Activated naive CD4-positive, alpha-beta T cell treated with Interleukin-2 at 50 U/mL for 16 hours (primary cell): ENCODE measurements around the gene KRTAP5-10.
"Not testable (repeated sequence)": the region's sequence is repeated elsewhere in the genome, so short reads cannot be mapped to it uniquely, and the experiment has no call there.

Experiments
- DNase-seq: peaks from one replicate; pipeline ENCODE4 v3.0.0-alpha.2; 2020

Gene KRTAP5-10

GRCh38 chr11:71565263-71565662 is at the start of gene KRTAP5-10:
Gene KRTAP5-10 (plus strand): TSS chr11:71565563. CDS start chr11:71565588, 25 bp downstream.
- no peak for DNase-seq

GRCh38 chr11:71518506-71519471 is 46.6 kb upstream of the KRTAP5-10 start:
- no peak for DNase-seq

GRCh38 chr11:71519546-71519945 is 45.8 kb upstream of the KRTAP5-10 start:
- DNase-seq, result no peak

DNA sequence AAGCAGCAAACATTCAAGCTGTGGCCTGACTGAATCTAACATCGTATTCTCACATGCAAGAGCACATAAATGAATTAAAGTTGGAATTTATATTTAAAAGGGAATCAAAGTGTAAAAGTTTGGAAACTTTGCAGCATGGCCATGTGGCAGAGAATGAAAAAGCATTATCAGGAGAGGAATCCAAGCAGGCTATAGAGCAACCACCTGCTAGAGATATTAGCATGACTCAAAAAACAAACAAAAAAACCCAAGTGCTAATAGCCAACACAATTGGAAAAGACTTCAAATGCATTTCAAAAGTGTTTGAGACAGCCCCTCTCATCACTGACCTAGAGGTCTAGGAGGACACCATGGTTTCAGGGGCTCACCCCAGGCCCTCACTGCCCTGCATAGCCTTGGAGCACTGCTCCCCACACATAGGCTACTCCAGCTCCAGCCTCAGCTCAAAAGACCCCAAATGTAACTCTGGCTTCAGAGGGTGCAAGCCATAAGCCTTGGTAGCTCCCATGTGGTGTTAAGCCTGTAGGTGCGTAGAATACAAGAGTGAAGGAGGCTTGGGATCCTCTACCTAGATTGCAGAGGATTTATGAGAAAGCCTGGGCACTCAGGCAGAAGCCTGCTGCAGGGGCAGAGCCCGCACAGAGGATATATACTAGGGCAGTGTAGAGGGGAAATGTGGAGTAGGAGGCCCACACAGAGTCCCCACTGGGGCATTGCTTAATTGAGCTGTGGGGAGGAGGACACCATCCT is 40.0 kb upstream of the KRTAP5-10 start:
- no peak for DNase-seq

DNA sequence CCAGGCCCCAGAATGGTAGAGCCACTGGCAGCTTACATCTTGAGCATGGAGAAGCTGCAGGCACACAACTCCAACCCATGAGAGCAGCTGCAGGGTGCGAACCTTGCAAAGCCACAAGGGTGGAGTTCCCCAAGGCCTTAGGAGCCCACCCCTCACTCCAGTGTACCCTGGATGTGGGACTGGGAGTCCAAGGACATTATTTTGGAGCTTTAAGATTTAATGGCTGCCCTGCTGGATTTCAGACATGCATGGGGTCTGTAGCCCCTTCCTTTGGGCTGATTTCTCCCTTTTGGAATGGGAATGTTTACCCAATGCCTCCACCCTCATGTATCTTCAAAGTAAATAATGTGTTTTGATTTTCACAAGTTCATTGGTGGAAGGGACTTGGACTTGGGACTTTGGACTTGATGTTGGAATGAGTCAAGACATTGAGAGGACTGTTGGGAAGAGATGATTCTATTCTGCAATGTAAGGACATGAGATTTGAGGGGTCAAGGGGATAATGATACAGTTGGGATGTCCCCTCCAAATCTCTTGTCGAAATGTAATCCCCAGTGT is 39.3 kb upstream of the KRTAP5-10 start:
- no peak for DNase-seq

GRCh38 chr11:71526796-71527575 is 38.4 kb upstream of the KRTAP5-10 start, which contains the start of gene KRTAP5-7:
Gene KRTAP5-7 (plus strand): TSS chr11:71527267. CDS start chr11:71527301, 34 bp downstream.
- not testable (repeated sequence) for DNase-seq

GRCh38 chr11:71527576-71528210 is 37.7 kb upstream of the KRTAP5-10 start:
- DNase-seq, result no peak

- DNase-seq, result no peak
Measured at GRCh38 chr11:71530602-71531001, 34.8 kb upstream of the KRTAP5-10 start.

GRCh38 chr11:71532036-71532610 is 33.2 kb upstream of the KRTAP5-10 start:
- no peak for DNase-seq

- not testable (repeated sequence) for DNase-seq
Measured at GRCh38 chr11:71534711-71535608, 30.4 kb upstream of the KRTAP5-10 start.

DNA sequence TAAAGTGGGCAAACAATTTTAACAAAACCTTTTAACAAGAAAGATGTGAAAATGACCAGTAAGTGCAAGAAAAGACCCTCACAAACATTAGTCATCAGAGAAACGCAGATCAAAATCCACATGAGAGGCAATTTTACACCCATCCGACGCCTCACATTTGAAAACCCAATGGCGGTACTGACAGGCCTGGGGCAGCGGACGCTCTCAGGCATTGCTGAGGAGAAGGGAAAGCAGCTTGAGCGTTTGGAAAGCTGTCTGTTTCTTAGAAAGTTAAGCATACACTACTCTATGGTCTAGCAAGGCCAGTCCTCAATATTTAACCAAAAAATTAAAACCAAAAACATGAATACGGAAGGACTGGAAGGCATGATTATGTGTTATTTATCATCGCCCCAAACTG is 29.5 kb upstream of the KRTAP5-10 start:
- DNase-seq, result no peak

DNA sequence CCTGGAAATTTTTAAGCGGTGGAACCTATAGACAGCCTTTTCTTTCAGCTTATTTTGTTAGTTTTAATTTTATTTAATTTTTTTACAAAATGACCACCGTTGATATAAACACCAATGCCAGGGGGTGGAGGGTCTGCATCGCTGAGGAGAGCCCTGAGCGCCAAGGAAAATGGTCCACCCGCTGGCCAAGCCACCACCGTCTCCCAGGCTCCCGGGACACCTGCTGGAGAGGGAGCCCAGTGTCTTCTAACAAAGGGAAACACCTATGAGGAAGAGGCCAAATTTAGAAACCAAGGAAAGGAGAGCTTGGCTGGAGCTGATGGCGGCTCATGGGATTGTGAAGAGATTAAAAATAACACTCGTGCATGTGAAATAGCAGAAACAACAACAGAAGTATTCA is 27.8 kb upstream of the KRTAP5-10 start:
- no peak for DNase-seq

DNA sequence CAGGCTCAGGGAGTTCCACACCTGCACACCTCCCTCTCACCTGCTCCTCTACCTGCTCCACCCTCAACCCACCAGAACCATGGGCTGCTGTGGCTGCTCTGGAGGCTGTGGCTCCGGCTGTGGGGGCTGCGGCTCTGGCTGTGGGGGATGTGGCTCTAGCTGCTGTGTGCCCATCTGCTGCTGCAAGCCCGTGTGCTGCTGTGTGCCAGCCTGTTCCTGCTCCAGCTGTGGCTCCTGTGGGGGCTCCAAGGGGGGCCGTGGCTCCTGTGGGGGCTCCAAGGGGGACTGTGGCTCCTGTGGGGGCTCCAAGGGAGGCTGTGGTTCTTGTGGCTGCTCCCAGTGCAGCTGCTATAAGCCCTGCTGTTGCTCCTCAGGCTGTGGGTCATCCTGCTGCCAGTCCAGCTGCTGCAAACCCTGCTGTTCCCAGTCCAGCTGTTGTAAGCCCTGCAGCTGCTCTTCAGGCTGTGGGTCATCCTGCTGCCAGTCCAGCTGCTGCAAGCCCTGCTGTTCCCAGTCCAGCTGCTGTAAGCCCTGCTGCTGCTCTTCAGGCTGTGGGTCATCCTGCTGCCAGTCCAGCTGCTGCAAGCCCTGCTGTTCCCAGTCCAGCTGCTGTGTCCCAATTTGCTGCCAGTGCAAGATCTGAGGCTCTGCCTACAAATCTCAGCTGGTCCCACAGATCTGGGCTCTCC is 27.2 kb upstream of the KRTAP5-10 start, which contains the start of gene KRTAP5-8:
Gene KRTAP5-8, plus strand, starts transcription at position 49 of the 689 bp plus-strand sequence. Its CDS starts 31 bp downstream, at position 80.
- DNase-seq, result not testable (repeated sequence)

GRCh38 chr11:71538666-71538990 is 26.7 kb upstream of the KRTAP5-10 start:
- no peak for DNase-seq

DNA sequence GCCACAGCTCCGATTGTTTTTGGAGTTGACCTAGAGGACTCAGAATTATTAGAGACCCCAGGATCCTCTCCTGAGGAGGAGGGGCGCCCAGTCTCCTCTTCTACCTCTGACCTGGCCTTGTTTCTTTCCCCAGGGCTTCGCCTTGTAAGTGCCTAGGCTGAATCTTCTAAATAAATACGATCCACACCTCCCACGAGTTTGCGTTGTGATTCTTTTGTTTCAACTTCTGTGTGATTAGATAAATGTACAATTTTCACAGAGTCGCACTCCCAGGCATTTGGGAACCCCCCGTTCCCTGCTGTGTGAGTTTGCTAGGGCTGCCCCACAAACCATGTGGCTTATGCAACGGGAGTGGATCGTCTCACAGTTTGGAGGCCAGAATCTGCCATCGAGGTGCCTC is 26.3 kb upstream of the KRTAP5-10 start:
- no peak for DNase-seq

GRCh38 chr11:71539971-71540370 is 25.4 kb upstream of the KRTAP5-10 start:
- DNase-seq, result not testable (repeated sequence)

DNA sequence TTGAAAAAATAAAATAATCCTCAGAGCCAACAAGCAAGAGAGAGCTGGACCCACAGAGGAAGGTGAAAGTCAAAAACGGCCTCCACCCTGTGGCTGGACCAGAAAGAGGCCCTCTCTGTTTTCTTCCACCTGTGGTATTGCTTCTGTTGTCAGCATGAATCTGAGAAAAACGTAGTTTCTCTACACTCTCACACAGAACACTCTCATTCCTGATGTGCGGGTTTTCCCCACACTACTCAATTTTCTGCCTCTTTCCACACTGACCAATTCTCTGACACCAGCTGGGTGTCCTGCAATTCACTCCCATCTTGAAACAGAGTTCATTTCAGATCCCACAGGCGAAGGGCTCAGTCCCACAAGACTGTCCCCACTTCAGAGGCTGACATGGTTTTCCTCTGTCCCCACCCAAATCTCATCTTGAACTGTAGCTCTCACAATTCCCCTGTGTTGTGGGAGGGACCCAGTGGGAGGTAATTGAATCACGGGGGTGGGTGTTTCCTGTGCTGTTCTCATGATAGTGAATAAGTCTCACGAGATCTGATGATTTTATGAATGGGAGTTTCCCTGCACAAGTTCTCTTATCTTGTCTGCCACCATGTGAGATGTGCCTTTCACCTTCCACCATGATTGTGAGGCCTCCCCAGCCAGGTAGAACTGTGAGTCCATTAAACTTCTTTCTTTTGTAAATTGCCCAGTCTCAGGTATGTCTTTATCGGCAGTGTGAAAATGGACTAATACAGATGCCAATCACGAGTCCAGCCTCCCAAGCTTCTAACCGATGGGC is 24.6 kb upstream of the KRTAP5-10 start:
- DNase-seq, result not testable (repeated sequence)

GRCh38 chr11:71542382-71542781 is 23.0 kb upstream of the KRTAP5-10 start:
- no peak for DNase-seq
